Panc1 (cell line): ENCODE measurements around the gene ZNF782.
"Not testable (repeated sequence)": the region's sequence is repeated elsewhere in the genome, so short reads cannot be mapped to it uniquely, and the experiment has no call there.

Source experiments
- REST ChIP-seq, 2 experiments: IDR thresholded peaks; 2 replicates each; pipeline ENCODE4 v1.6.1; 2011 to 2012; ENCODE audit warnings: low read depth in 2 of 2, control low read depth in 1 of 2, low read length in 1 of 2, mild to moderate bottlenecking in 1 of 2, moderate library complexity in 1 of 2; ENCODE audit not compliant: insufficient read depth in 1 of 2
- SIN3A ChIP-seq: IDR thresholded peaks from 2 replicates; pipeline ENCODE4 v1.6.1; 2012; ENCODE audit warnings: low read depth, mild to moderate bottlenecking, low read length, moderate library complexity, borderline replicate concordance; ENCODE audit not compliant: insufficient read depth
- TCF7L2 ChIP-seq: IDR thresholded peaks from 2 replicates; pipeline ENCODE4 v1.6.1; 2011; ENCODE audit warnings: mild to moderate bottlenecking, low read depth, low read length, inconsistent platforms
- TF ChIP-seq, protein P1 (sequence below): fragments of 450-650 bp; IDR thresholded peaks from 2 replicates; pipeline ENCODE4 v1.5.1; 2017; ENCODE audit warnings: mild to moderate bottlenecking

GRCh38 chr9:96900010-96900409, 45.7 kb upstream of the ZNF782 start:
- TF ChIP-seq, protein P1, sequence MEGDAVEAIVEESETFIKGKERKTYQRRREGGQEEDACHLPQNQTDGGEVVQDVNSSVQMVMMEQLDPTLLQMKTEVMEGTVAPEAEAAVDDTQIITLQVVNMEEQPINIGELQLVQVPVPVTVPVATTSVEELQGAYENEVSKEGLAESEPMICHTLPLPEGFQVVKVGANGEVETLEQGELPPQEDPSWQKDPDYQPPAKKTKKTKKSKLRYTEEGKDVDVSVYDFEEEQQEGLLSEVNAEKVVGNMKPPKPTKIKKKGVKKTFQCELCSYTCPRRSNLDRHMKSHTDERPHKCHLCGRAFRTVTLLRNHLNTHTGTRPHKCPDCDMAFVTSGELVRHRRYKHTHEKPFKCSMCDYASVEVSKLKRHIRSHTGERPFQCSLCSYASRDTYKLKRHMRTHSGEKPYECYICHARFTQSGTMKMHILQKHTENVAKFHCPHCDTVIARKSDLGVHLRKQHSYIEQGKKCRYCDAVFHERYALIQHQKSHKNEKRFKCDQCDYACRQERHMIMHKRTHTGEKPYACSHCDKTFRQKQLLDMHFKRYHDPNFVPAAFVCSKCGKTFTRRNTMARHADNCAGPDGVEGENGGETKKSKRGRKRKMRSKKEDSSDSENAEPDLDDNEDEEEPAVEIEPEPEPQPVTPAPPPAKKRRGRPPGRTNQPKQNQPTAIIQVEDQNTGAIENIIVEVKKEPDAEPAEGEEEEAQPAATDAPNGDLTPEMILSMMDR, result not testable (repeated sequence)
- TF ChIP-seq SIN3A; REST (IDR thresholded peaks at IDR 0.05; ENCODE audit: insufficient read depth in 1 of 2, low read depth in 2 of 2, low read length in 1 of 2); TCF7L2: not testable (repeated sequence)
